Liver (tissue), 9 donors: ENCODE data around the gene ERBB4. TPM values are rescaled to one million over a fixed set of nuclear protein-coding genes. Genes with fewer than 3 reads are reported as not detected.

Experiments
- DNase-seq: peaks from one replicate; pipeline ENCODE4 v3.0.0-alpha.2; 2017; ENCODE audit warnings: low spot score
- H3K27ac ChIP-seq, 2 donors: one replicate each; pipeline ENCODE4 v1.7.0; 2013; ENCODE audit warnings: inconsistent platforms in 2 of 2, low read length in 2 of 2, control low read depth in 1 of 2, low read depth in 1 of 2, mild to moderate bottlenecking in 1 of 2
- H3K27me3 ChIP-seq, 4 donors: one replicate each; pipeline versions ENCODE4 v1.6.1 to v1.7.0; 2013; ENCODE audit warnings: low read length in 3 of 4, inconsistent platforms in 1 of 4, mild to moderate bottlenecking in 1 of 4, moderate library complexity in 1 of 4; ENCODE audit not compliant: control insufficient read depth in 4 of 4, insufficient read depth in 4 of 4
- H3K36me3 ChIP-seq, 4 donors: one replicate each; pipeline versions ENCODE4 v1.6.1 to v1.7.0; 2013; ENCODE audit warnings: low read length in 3 of 4, mild to moderate bottlenecking in 3 of 4, low read depth in 1 of 4, moderate library complexity in 1 of 4; ENCODE audit not compliant: control insufficient read depth in 4 of 4, insufficient read depth in 3 of 4
- H3K4me1 ChIP-seq, 4 donors: one replicate each; pipeline versions ENCODE4 v1.6.1 to v1.7.0; 2013; ENCODE audit warnings: low read length in 3 of 4, mild to moderate bottlenecking in 3 of 4, moderate library complexity in 1 of 4; ENCODE audit not compliant: control insufficient read depth in 4 of 4, insufficient read depth in 4 of 4
- H3K4me3 ChIP-seq, 3 donors: one replicate each; pipeline versions ENCODE4 v1.6.1 to v1.7.0; 2013; ENCODE audit warnings: low read length in 3 of 3, control low read depth in 1 of 3, low read depth in 1 of 3, mild to moderate bottlenecking in 1 of 3
- H3K9ac ChIP-seq, 2 donors: one replicate each; pipeline ENCODE4 v1.7.0; 2013; ENCODE audit warnings: low read length in 2 of 2, mild to moderate bottlenecking in 2 of 2, moderate library complexity in 2 of 2, control low read depth in 1 of 2, low read depth in 1 of 2
- H3K9me3 ChIP-seq, 4 donors: one replicate each; pipeline versions ENCODE4 v1.6.1 to v1.7.0; 2013; ENCODE audit warnings: low read length in 3 of 4; ENCODE audit not compliant: control insufficient read depth in 4 of 4
- ATF3 ChIP-seq: IDR thresholded peaks from 2 replicates; pipeline ENCODE4 v1.6.1; 2016; ENCODE audit warnings: antibody characterized with exemption
- EGR1 ChIP-seq, 2 donors: IDR thresholded peaks; 2 replicates each; pipeline ENCODE4 v1.6.1; 2016 to 2018; ENCODE audit warnings: antibody characterized with exemption in 2 of 2, low read depth in 2 of 2
- FOXA1 ChIP-seq: IDR thresholded peaks from 2 replicates; pipeline ENCODE4 v1.6.1; 2016; ENCODE audit warnings: antibody characterized with exemption
- FOXA2 ChIP-seq: IDR thresholded peaks from 2 replicates; pipeline ENCODE4 v1.6.1; 2016; ENCODE audit warnings: antibody characterized with exemption
- GABPA ChIP-seq, 2 donors: IDR thresholded peaks in 1 of 2; conservative IDR thresholded peaks in 1 of 2; 2 replicates each; pipeline ENCODE4 v1.6.1; 2016; ENCODE audit warnings: antibody characterized with exemption in 2 of 2, mild to moderate bottlenecking in 1 of 2, moderate library complexity in 1 of 2
- HNF4A ChIP-seq, 2 donors: conservative IDR thresholded peaks; 2 replicates each; pipeline ENCODE4 v1.6.1; 2016; ENCODE audit warnings: antibody characterized with exemption in 2 of 2, mild to moderate bottlenecking in 2 of 2
- HNF4G ChIP-seq: IDR thresholded peaks from 2 replicates; pipeline ENCODE4 v1.6.1; 2016; ENCODE audit warnings: antibody characterized with exemption
- JUND ChIP-seq, 2 donors: IDR thresholded peaks; 2 replicates each; pipeline ENCODE4 v1.6.1; 2016; ENCODE audit warnings: antibody characterized with exemption in 2 of 2
- MAX ChIP-seq: IDR thresholded peaks from 2 replicates; pipeline ENCODE4 v1.6.1; 2016; ENCODE audit warnings: antibody characterized with exemption
- NR2F2 ChIP-seq: IDR thresholded peaks from 2 replicates; pipeline ENCODE4 v1.6.1; 2016; ENCODE audit warnings: antibody characterized with exemption
- RAD21 ChIP-seq, 2 donors: IDR thresholded peaks; 2 replicates each; pipeline ENCODE4 v1.6.1; 2016; ENCODE audit warnings: antibody characterized with exemption in 2 of 2, mild to moderate bottlenecking in 2 of 2
- REST ChIP-seq: IDR thresholded peaks from 2 replicates; pipeline ENCODE4 v1.6.1; 2016; ENCODE audit warnings: antibody characterized with exemption, mild to moderate bottlenecking
- RXRA ChIP-seq, 2 donors: IDR thresholded peaks; 2 replicates each; pipeline ENCODE4 v1.6.1; 2017 to 2018; ENCODE audit warnings: antibody characterized with exemption in 2 of 2, mild to moderate bottlenecking in 1 of 2
- SP1 ChIP-seq: IDR thresholded peaks from 2 replicates; pipeline ENCODE4 v1.6.1; 2018; ENCODE audit warnings: antibody characterized with exemption, mild to moderate bottlenecking
- TAF1 ChIP-seq: conservative IDR thresholded peaks from 2 replicates; pipeline ENCODE4 v1.6.1; 2016; ENCODE audit warnings: antibody characterized with exemption, mild to moderate bottlenecking
- YY1 ChIP-seq: IDR thresholded peaks from 2 replicates; pipeline ENCODE4 v1.6.1; 2016; ENCODE audit warnings: antibody characterized with exemption, mild to moderate bottlenecking
- ZBTB33 ChIP-seq: IDR thresholded peaks from 2 replicates; pipeline ENCODE4 v1.6.1; 2016; ENCODE audit warnings: antibody characterized with exemption
- WGBS: extraction: QIAGEN DNeasy Blood & Tissue Kit; methylation state at CpG from one replicate; pipeline ENCODE4 v1.1.7; 2013; 5-methylcytosine and 5-hydroxymethylcytosine counted together
- polyA plus RNA-seq, 2 donors: library from polyadenylated mRNA; stranded (reverse) in 1 of 2; unstranded in 1 of 2; fragments of 200-250 nt in 1 of 2; fragments of >200 nt in 1 of 2; fragmentation: Nextera tagmentation in 1 of 2; extraction: Ambion mirVana in 1 of 2; gene quantifications; one replicate each; pipeline versions ENCODE4 v1.2.1 to v1.2.3, GENCODE V29; 2013 to 2015
- total RNA-seq, 2 donors: library from RNA; depleted of rRNA; stranded (reverse); fragments of >200 nt; gene quantifications; one replicate each; pipeline ENCODE4 v1.2.3, GENCODE V29; 2014
- TF ChIP-seq, protein P1 (sequence below): fragments of 150-350 bp; IDR thresholded peaks from 2 replicates; pipeline ENCODE4 v1.5.1; 2017; ENCODE audit warnings: improper control_type of control experiment, low read depth, low read length; ENCODE audit not compliant: missing input control
- donor health status: healthy.
- donor health status: healthy.
- donor health status: healthy.
- donor health status: healthy.
- donor health status: healthy.

The ERBB4 gene
- total and polyA plus RNA-seq, 4 donors, result 0.03 to 0.42 TPM; not detected in 2

DNA sequence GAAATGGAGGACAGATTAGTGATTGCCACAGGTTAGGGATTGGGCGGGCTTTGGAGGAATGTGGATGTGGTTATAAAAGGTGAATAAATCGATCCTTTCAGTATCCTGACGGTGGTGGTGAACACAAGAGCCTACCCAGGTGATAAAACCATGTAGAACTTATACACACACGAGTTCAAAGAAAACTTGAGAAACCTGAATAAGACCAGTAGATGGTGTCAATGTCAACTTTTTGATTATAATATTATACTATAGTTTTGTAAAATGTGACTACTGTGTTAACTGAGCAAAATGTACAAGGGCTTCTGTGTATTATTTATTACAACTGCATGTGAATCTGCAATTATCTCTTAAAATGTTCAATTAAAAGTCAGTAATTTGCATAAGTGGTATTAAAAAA, 136.3 kb downstream of the ERBB4 start:
- Histone ChIP-seq H3K4me1 (no peaks in the 10 kb centered on the region), H3K36me3 (no peaks in the 10 kb centered on the region), H3K27me3 (no peaks in the 10 kb centered on the region), H3K4me3 (no peak overlapping the region), H3K27ac (no peak overlapping the region), H3K9ac (no peak overlapping the region), H3K9me3 (no peaks in the 10 kb centered on the region)
- TF ChIP-seq EGR1 (IDR thresholded peaks at IDR 0.05; ENCODE audit: low read depth in 2 of 2) (no peak), YY1 (no peak), RAD21 (IDR thresholded peaks at IDR 0.05) (no peak), NR2F2 (no peak), ATF3 (no peak), GABPA (IDR thresholded peaks at IDR 0.05 in 1 of 2, conservative IDR thresholded peaks at IDR 0.05 in 1 of 2) (no peak), ZBTB33 (no peak), HNF4G (no peak), FOXA1 (no peak), JUND (IDR thresholded peaks at IDR 0.05) (no peak), TAF1 (no peak), MAX (no peak), REST (no peak), FOXA2 (no peak), SP1 (no peak), HNF4A (conservative IDR thresholded peaks at IDR 0.05) (no peak), RXRA (IDR thresholded peaks at IDR 0.05) (no peak)
- WGBS, result 64% methylated on average over 4 of the region's 4 CpGs
- no peak for DNase-seq

- Histone ChIP-seq H3K27me3 (no peaks in the 10 kb centered on the region), H3K4me3 (no peak overlapping the region), H3K4me1 (no peaks in the 10 kb centered on the region), H3K9ac (no peak overlapping the region), H3K27ac (no peak overlapping the region), H3K36me3 (no peaks in the 10 kb centered on the region), H3K9me3 (no peaks in the 10 kb centered on the region)
- DNase-seq, result no peak
- WGBS, result 83% methylated on average over 1 of the region's 1 CpG
- TF ChIP-seq HNF4A (conservative IDR thresholded peaks at IDR 0.05) (no peak), ATF3 (no peak), NR2F2 (no peak), EGR1 (IDR thresholded peaks at IDR 0.05; ENCODE audit: low read depth in 2 of 2) (no peak), YY1 (no peak), FOXA1 (no peak), ZBTB33 (no peak), MAX (no peak), RXRA (IDR thresholded peaks at IDR 0.05) (no peak), TAF1 (no peak), GABPA (IDR thresholded peaks at IDR 0.05 in 1 of 2, conservative IDR thresholded peaks at IDR 0.05 in 1 of 2) (no peak)
- TF ChIP-seq, protein P1, sequence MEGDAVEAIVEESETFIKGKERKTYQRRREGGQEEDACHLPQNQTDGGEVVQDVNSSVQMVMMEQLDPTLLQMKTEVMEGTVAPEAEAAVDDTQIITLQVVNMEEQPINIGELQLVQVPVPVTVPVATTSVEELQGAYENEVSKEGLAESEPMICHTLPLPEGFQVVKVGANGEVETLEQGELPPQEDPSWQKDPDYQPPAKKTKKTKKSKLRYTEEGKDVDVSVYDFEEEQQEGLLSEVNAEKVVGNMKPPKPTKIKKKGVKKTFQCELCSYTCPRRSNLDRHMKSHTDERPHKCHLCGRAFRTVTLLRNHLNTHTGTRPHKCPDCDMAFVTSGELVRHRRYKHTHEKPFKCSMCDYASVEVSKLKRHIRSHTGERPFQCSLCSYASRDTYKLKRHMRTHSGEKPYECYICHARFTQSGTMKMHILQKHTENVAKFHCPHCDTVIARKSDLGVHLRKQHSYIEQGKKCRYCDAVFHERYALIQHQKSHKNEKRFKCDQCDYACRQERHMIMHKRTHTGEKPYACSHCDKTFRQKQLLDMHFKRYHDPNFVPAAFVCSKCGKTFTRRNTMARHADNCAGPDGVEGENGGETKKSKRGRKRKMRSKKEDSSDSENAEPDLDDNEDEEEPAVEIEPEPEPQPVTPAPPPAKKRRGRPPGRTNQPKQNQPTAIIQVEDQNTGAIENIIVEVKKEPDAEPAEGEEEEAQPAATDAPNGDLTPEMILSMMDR, result no peak
Observed at GRCh38 chr2:212398316-212398715, 140.3 kb downstream of the ERBB4 start.
